KMS-11 (cell line): ENCODE data around the gene PEX26.

Experiments used
- H2AFZ ChIP-seq: fragments of 200-600 bp; sonication (generic); 2 replicates; pipeline ENCODE4 v1.6.1; 2016; ENCODE audit warnings: antibody characterized with exemption, mixed run types, low read depth
- H3K27ac ChIP-seq: fragments of 200-600 bp; sonication (generic); 2 replicates; pipeline ENCODE4 v1.6.1; 2016; ENCODE audit warnings: mild to moderate bottlenecking, mixed run types
- H3K27me3 ChIP-seq: fragments of 200-600 bp; sonication (generic); 2 replicates; pipeline ENCODE4 v1.6.1; 2017; ENCODE audit warnings: mild to moderate bottlenecking, low read depth, mixed run types, moderate library complexity; ENCODE audit not compliant: insufficient read depth
- H3K36me3 ChIP-seq: fragments of 200-600 bp; sonication (generic); 2 replicates; pipeline ENCODE4 v1.6.1; 2017; ENCODE audit warnings: mild to moderate bottlenecking, mixed run types; ENCODE audit not compliant: insufficient read depth
- H3K4me1 ChIP-seq: fragments of 200-600 bp; sonication (generic); 2 replicates; pipeline ENCODE4 v1.6.1; 2016; ENCODE audit warnings: mild to moderate bottlenecking, low read depth, mixed run types; ENCODE audit not compliant: poor library complexity, severe bottlenecking
- H3K4me2 ChIP-seq: fragments of 200-600 bp; sonication (generic); 2 replicates; pipeline ENCODE4 v1.7.0; 2016; ENCODE audit warnings: mild to moderate bottlenecking, mixed run types
- H3K4me3 ChIP-seq: fragments of 200-600 bp; sonication (generic); IDR thresholded peaks from 2 replicates; pipeline ENCODE4 v1.6.1; 2017; ENCODE audit warnings: low read depth, low read length, mixed read lengths; ENCODE audit not compliant: insufficient read depth
- H3K79me2 ChIP-seq: fragments of 200-600 bp; sonication (generic); 2 replicates; pipeline ENCODE4 v1.6.1; 2016; ENCODE audit warnings: low read depth, mixed run types; ENCODE audit not compliant: insufficient read depth
- H3K9ac ChIP-seq: fragments of 200-600 bp; sonication (generic); 2 replicates; pipeline ENCODE4 v1.6.1; 2016; ENCODE audit warnings: mild to moderate bottlenecking, mixed run types
- H4K20me1 ChIP-seq: fragments of 200-600 bp; sonication (generic); 2 replicates; pipeline ENCODE4 v1.6.1; 2016; ENCODE audit warnings: mild to moderate bottlenecking, mixed run types; ENCODE audit not compliant: insufficient read depth
- CTCF ChIP-seq: fragments of 200-600 bp; sonication (generic); conservative IDR thresholded peaks from 2 replicates; pipeline ENCODE4 v1.6.1; 2017; ENCODE audit warnings: low read depth, mild to moderate bottlenecking, antibody characterized with exemption, low read length, moderate library complexity, mixed read lengths

PEX26 gene

GRCh38 chr22:18056161-18056666, 21.6 kb upstream of the PEX26 start:
- peak overlapping the region; percentile 96 for H3K4me2 ChIP-seq
- no peak overlapping the region for H3K4me3 ChIP-seq
- peak overlapping the region; percentile 85 for H3K27ac ChIP-seq
- no peaks in the 10 kb centered on the region for H3K27me3 ChIP-seq
- no peaks in the 10 kb centered on the region for H3K79me2 ChIP-seq
- H3K4me1 ChIP-seq: peaks cover 73% of the 10 kb centered on the region
- no peaks in the 10 kb centered on the region for H3K36me3 ChIP-seq
- TF ChIP-seq CTCF: no peak
- peak overlapping the region; percentile 45 for H2AFZ ChIP-seq
- peak overlapping the region; percentile 49; the same call in 1 of the 2 replicates for H3K9ac ChIP-seq
- no peaks in the 10 kb centered on the region for H4K20me1 ChIP-seq

GRCh38 chr22:18056807-18057474, 20.8 kb upstream of the PEX26 start:
- peak overlapping the region; percentile 45 for H2AFZ ChIP-seq
- no peaks in the 10 kb centered on the region for H4K20me1 ChIP-seq
- peak overlapping the region; percentile 96 for H3K4me2 ChIP-seq
- H3K79me2 ChIP-seq: no peaks in the 10 kb centered on the region
- peak overlapping the region; percentile 49; the same call in 1 of the 2 replicates for H3K9ac ChIP-seq
- H3K27ac ChIP-seq: peak overlapping the region; percentile 85
- no peaks in the 10 kb centered on the region for H3K27me3 ChIP-seq
- no peak for TF ChIP-seq CTCF
- H3K4me3 ChIP-seq: no peak overlapping the region
- peaks cover 75% of the 10 kb centered on the region for H3K4me1 ChIP-seq
- H3K36me3 ChIP-seq: no peaks in the 10 kb centered on the region

GRCh38 chr22:18057568-18058209, 20.1 kb upstream of the PEX26 start:
- H3K79me2 ChIP-seq: no peaks in the 10 kb centered on the region
- H3K4me3 ChIP-seq: no peak overlapping the region
- no peak overlapping the region for H2AFZ ChIP-seq
- peaks cover 75% of the 10 kb centered on the region for H3K4me1 ChIP-seq
- H3K36me3 ChIP-seq: no peaks in the 10 kb centered on the region
- H3K9ac ChIP-seq: peak overlapping the region; percentile 49; the same call in 1 of the 2 replicates
- H3K27ac ChIP-seq: peak overlapping the region; percentile 85
- no peaks in the 10 kb centered on the region for H3K27me3 ChIP-seq
- H3K4me2 ChIP-seq: peak overlapping the region; percentile 96
- TF ChIP-seq CTCF: no peak
- no peaks in the 10 kb centered on the region for H4K20me1 ChIP-seq

- Histone ChIP-seq H4K20me1 (no peaks in the 10 kb centered on the region), H3K27ac (no peak overlapping the region), H2AFZ (no peak overlapping the region), H3K79me2 (no peaks in the 10 kb centered on the region), H3K27me3 (no peaks in the 10 kb centered on the region), H3K4me1 (peaks cover 75% of the 10 kb centered on the region), H3K4me3 (no peak overlapping the region), H3K9ac (no peak overlapping the region), H3K36me3 (no peaks in the 10 kb centered on the region), H3K4me2 (peak overlapping the region; percentile 96; the same call in 1 of the 2 replicates)
- TF ChIP-seq CTCF: no peak
Measured at GRCh38 chr22:18058371-18059093, 19.3 kb upstream of the PEX26 start.
